Measurements from ENCODE around the gene JPH2.

Gene JPH2

DNA sequence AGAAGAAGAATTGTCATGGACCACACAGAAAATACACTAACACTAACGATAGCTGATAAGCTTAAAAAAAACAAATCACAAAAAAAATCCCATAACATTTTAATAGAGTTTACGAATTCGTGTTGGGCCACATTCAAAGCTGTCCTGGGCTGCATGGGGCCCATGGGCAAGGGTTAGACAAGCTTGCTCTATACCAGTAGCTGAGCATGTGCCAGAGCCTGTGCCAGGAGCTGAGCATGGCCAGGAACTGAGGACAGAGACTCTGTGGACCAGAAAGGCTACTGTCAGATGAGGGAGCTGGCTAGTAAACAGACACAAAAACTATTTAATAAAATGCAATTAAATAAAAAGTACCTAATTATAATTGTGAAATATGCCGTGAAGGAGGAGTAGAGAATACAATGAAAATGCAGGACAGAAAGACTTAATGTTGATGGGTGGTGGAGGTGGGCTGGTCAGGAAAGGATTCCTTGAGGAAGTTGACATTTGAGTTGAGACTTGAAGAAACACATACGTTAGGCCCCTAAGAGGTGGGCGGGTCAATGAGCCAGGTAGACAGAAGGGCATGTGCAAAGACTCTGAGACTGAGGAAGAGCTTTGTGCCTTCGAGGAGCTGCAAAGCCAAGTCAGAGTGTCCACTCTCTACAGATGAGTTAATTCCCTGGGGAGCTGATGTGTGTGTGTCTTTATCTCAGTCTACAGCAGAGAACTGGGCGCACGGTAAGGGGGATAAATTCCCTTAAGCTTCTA is 66.1 kb downstream of the JPH2 start:
- no peak for DNase-seq

DNA sequence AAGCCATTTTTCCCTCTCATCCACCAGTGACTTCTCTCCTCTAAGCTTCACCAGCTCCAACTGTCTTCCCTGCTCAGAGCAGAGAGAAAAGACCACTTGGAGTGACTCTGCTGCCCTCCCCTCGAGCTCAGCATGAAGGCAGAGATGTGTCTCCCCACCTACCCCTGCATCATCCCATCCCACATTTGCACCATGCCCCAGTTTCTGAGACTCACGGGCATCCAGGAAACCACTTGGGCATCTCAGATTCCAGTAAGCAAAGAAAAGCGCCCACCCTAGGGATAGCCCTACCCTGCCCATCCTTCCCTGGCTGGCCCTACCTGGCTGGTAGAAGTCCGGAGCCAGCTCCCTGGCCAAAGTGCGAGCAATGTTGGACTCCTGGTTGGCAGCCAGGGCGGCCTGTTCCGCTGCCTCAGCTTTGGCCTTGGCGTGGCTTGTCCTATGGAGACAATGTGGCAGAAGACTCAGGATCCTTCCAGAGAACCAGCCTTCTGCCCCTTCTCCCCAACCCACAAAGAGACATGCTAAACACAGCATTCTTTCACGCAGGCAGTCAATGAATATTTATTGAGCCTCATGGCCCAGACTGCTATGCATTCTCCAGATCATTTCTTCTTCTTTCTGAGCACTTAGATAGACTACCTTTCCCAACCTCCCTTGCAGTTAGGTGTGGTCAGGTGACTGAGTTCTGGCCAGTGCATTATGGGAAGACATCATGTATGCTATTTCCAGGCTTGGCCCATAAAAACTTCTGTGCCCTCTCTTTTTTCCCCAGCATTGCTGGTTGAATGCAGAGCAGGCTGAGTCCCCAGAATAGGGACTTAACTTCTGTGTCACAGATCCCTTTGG is 68.6 kb downstream of the JPH2 start:
- DNase-seq, result no peak

- no peak for DNase-seq
Observed at GRCh38 chr20:44117296-44118184, 69.4 kb downstream of the JPH2 start.

GRCh38 chr20:44115762-44116644 is 71.0 kb downstream of the JPH2 start:
- DNase-seq, result no peak

GRCh38 chr20:44115181-44115580 is 71.8 kb downstream of the JPH2 start:
- no peak for DNase-seq

DNA sequence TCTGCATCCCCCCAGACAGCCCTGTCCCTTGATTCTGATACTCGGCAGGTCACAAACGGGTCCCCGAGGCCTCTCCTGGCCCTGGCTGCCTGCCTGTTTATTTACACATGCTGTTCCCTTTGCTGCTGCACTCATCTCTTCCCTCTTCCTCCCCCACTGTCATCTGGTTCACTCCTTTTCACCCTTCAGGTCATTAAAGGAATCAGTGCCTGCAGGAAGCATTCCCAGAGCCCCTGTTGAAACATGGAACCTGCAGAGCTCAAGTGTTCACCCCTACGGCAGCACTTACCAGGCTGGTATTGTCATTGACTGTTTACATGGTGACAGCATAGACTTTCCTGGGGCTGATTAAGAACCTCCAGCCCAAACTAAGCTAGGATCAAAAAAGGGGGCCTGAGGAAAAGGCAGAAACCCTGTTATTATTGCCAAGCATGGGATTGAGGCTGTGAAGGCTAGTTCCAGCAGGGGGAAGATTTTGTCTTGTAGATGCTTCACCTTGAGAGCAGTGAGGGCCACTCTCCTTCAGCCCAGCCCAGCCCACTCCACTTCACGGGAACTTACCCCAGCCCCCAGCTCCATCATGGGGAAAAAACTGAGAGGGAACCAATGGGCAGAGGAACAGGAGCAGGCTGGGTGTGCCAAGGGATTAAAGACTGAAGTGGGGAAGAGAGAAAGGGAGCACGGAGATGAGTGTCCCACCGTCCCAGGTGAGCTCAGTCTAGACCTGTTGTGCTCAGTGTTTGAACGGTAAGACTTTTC is 73.2 kb downstream of the JPH2 start:
- no peak for DNase-seq

GRCh38 chr20:44112889-44113617 is 73.9 kb downstream of the JPH2 start:
- no peak for DNase-seq

DNA sequence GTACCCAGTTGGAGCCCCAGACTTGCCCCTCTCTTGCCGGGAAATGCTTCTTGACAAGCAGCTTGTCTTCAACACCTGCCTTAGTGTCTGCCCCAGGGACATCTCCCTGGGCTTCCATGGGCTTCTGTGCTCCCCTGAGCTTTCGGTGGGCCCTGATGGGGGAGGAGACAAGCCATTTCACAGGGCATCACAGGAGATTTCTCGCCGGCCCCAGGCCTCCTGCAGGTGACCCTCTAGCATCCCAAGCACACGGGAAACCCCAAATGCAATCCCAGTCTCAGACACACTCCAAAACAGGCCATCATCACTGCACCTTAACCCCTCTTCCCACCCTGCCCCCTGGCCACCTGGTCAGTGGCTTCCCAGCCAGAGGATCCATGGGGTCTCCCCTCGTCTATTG is 74.5 kb downstream of the JPH2 start:
- no peak for DNase-seq

GRCh38 chr20:44111712-44112335 is 75.2 kb downstream of the JPH2 start:
- DNase-seq, result no peak

GRCh38 chr20:44110816-44111568 is 76.0 kb downstream of the JPH2 start:
- no peak for DNase-seq

DNA sequence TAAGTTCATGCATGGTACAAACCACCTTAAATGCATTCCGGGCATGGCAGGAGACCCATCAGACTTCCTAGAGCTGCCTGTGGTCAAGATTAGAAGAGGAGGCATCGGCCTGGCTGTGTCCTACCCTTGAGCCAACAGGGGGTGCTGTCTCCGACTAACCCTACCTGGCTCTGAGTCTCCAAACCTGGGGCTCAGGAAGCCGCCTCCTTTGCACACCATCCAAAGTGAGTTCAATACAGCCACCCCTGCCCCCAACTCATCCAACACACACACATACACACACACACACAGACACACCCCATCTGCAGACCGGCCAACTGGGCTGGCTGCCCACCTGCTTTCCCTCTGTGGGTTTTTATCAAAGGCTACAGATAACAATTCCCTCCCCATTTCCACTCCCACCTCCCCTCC is 77.0 kb downstream of the JPH2 start:
- DNase-seq, result no peak

DNA sequence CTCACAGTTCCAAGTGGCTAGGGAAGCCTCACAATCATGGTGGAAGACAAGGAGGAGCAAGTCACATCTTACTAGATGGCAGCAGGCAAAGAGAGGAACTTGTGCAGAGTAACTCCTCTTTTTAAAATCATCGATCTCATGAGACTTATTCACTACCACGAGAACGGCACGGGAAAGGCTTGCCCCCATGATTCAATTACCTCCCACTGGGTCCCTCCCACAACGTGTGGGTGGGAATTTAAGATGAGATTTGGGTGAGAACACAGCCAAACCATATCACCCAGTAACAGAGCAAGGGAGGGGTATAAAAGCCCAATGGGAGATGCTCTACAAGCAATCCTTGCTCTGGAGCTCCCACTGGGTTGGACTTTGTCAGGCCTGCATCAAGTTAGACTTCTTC is 80.4 kb downstream of the JPH2 start:
- DNase-seq, result no peak

DNA sequence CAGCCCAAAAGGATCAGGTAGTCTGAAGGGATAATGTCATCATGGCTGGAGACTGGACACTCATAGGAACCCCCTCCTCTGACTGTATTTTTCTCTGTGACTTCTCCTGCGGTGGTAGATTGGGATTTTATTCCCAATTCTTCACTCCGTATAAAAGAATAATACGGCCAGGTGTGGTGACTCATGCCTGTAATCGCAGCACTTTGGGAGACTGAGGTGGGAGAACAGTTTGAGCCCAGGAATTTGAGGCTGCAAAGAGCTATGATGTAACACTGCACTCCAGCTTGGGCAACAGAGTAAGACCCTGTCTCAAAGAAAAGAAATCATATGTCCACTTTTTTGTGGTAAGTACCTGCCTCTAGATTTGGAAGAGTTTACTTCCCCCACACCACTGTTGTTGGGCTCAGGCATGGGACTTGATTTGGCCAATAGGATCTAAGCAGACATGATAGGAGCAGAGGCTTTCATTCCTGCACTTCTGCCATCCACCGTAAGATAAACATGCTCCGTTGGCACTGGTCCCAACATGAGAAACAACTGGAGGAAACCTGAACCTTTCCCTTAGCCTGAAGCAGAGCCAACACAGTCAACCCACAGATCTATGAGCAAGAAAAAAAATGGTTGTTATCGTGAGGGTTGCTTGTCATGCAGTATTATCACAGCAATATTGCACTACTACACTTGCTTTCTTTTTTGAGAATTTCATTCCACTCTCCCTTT is 82.0 kb downstream of the JPH2 start:
- DNase-seq, result no peak

- no peak for DNase-seq
Observed at GRCh38 chr20:44102582-44102981, 84.4 kb downstream of the JPH2 start.

GRCh38 chr20:44099832-44100231 is 87.2 kb downstream of the JPH2 start:
- DNase-seq, result no peak

DNA sequence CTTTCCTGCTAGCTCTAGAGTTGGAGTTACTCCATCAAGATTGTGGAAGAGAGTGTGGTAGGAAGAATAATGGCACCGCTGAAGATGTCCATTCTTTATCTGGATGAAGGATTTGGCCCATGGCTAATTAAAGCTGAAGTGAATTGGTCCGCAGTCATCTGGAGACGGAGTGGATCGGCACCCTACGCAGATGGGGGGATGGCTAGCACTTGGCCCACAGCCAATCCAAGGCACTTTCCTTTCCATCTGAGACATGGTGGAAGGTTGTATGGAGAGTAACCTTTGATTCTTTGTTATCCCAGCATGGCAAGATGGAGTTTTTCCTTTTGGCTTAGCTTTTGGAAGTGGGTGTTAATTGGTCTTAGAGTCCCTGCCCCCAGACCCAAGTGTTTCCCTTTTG is 88.3 kb downstream of the JPH2 start:
- DNase-seq, result no peak

GRCh38 chr20:44098256-44098630 is 88.7 kb downstream of the JPH2 start:
- no peak for DNase-seq

GRCh38 chr20:44097521-44098255 is 89.3 kb downstream of the JPH2 start:
- DNase-seq, result no peak
